Neural cell (in vitro differentiated cells): ENCODE data around the gene STX12. TPM values are rescaled to one million over a fixed set of nuclear protein-coding genes. Genes with fewer than 3 reads are reported as not detected.
"Not testable (repeated sequence)": the region's sequence is repeated elsewhere in the genome, so short reads cannot be mapped to it uniquely, and the experiment has no call there.

ENCODE experiments used
- H2AFZ ChIP-seq: fragments of 200-600, 300-800 bp; sonication (generic), shearing (Covaris generic); 2 replicates; pipeline ENCODE4 v1.6.0; 2014; ENCODE audit warnings: low read depth, mild to moderate bottlenecking, antibody characterized with exemption, low read length, moderate library complexity
- H3F3A ChIP-seq: fragments of 200-600 bp; shearing (Covaris generic); 2 replicates; pipeline ENCODE4 v1.6.1; 2016; ENCODE audit warnings: mild to moderate bottlenecking, moderate library complexity, mixed read lengths, antibody characterized with exemption, low read length; ENCODE audit not compliant: insufficient read depth, poor library complexity, severe bottlenecking
- H3K27ac ChIP-seq: fragments of 200-600, 300-800 bp; sonication (generic), shearing (Covaris generic); 2 replicates; pipeline ENCODE4 v1.5.1; 2014; ENCODE audit warnings: mild to moderate bottlenecking, low read length, moderate library complexity
- H3K27me3 ChIP-seq: fragments of 300-800, 200-600 bp; sonication (generic), shearing (Covaris generic); 2 replicates; pipeline ENCODE4 v1.6.0; 2014; ENCODE audit warnings: mild to moderate bottlenecking, low read depth, low read length, moderate library complexity; ENCODE audit not compliant: insufficient read depth
- H3K36me3 ChIP-seq: fragments of 300-800, 200-600 bp; sonication (generic), shearing (Covaris generic); 2 replicates; pipeline ENCODE4 v1.5.1; 2014; ENCODE audit warnings: mild to moderate bottlenecking, antibody characterized with exemption, low read length, moderate library complexity; ENCODE audit not compliant: insufficient read depth
- H3K4me2 ChIP-seq: fragments of 300-800, 200-600 bp; sonication (generic), shearing (Covaris generic); 2 replicates; pipeline ENCODE4 v1.6.0; 2014; ENCODE audit warnings: mild to moderate bottlenecking, low read length
- H3K4me3 ChIP-seq: fragments of 300-800, 200-600 bp; sonication (generic), shearing (Covaris generic); 2 replicates; pipeline ENCODE4 v1.5.1; 2014; ENCODE audit warnings: mild to moderate bottlenecking, low read length, moderate library complexity
- H3K79me2 ChIP-seq: fragments of 200-600 bp; shearing (Covaris generic); replicated peaks from 2 replicates; pipeline ENCODE4 v1.6.0; 2014; ENCODE audit warnings: mild to moderate bottlenecking, low read length, moderate library complexity; ENCODE audit not compliant: insufficient read depth
- H3K9ac ChIP-seq: fragments of 300-800, 200-600 bp; sonication (generic), shearing (Covaris generic); 2 replicates; pipeline ENCODE4 v1.6.1; 2016; ENCODE audit warnings: mild to moderate bottlenecking, low read length, mixed read lengths
- H3K9me2 ChIP-seq: fragments of 200-600 bp; shearing (Covaris generic); 2 replicates; pipeline ENCODE4 v1.6.1; 2016; ENCODE audit warnings: mild to moderate bottlenecking, low read length, mixed read lengths; ENCODE audit not compliant: insufficient read depth
- H3K9me3 ChIP-seq: fragments of 200-600, 300-800 bp; sonication (generic), shearing (Covaris generic); 2 replicates; pipeline ENCODE4 v1.6.1; 2016; ENCODE audit warnings: mild to moderate bottlenecking, mixed run types, low read length, moderate library complexity, mixed read lengths
- H4K20me1 ChIP-seq: fragments of 200-600 bp; shearing (Covaris generic); 2 replicates; pipeline ENCODE4 v1.6.1; 2016; ENCODE audit warnings: mild to moderate bottlenecking, mixed run types; ENCODE audit not compliant: insufficient read depth
- CTCF ChIP-seq: fragments of 450-650 bp; IDR thresholded peaks from 2 replicates; pipeline ENCODE4 v1.5.1; 2014; ENCODE audit warnings: antibody characterized with exemption, mild to moderate bottlenecking, moderate library complexity; ENCODE audit not compliant: poor library complexity, severe bottlenecking
- EP300 ChIP-seq: fragments of 450-650 bp; conservative IDR thresholded peaks from 2 replicates; pipeline ENCODE4 v1.6.1; 2014; ENCODE audit warnings: antibody characterized with exemption, mild to moderate bottlenecking, moderate library complexity; ENCODE audit not compliant: poor library complexity, severe bottlenecking
- EZH2 ChIP-seq: fragments of 200-600, 300-800 bp; shearing (Covaris generic), sonication (generic); IDR thresholded peaks from 2 replicates; pipeline ENCODE4 v1.6.1; 2014; ENCODE audit warnings: antibody characterized with exemption, low read length, borderline replicate concordance, mild to moderate bottlenecking; ENCODE audit not compliant: insufficient read depth, poor library complexity, severe bottlenecking
- MXI1 ChIP-seq: fragments of 450-650 bp; conservative IDR thresholded peaks from 2 replicates; pipeline ENCODE4 v1.6.1; 2014; ENCODE audit warnings: antibody characterized with exemption, mild to moderate bottlenecking; ENCODE audit not compliant: poor library complexity, severe bottlenecking
- POLR2AphosphoS5 ChIP-seq: IDR thresholded peaks from 2 replicates; pipeline ENCODE4 v1.6.1; 2012
- RAD21 ChIP-seq: fragments of 450-650 bp; conservative IDR thresholded peaks from 2 replicates; pipeline ENCODE4 v1.6.1; 2014; ENCODE audit warnings: antibody characterized with exemption, mild to moderate bottlenecking, moderate library complexity
- REST ChIP-seq: IDR thresholded peaks from 2 replicates; pipeline ENCODE4 v1.6.1; 2012; ENCODE audit warnings: borderline replicate concordance
- SMC3 ChIP-seq: fragments of 450-650 bp; conservative IDR thresholded peaks from 2 replicates; pipeline ENCODE4 v1.6.1; 2014; ENCODE audit warnings: antibody characterized with exemption, mild to moderate bottlenecking, moderate library complexity; ENCODE audit not compliant: poor library complexity
- TAF1 ChIP-seq: IDR thresholded peaks from 2 replicates; pipeline ENCODE4 v1.6.1; 2012; ENCODE audit warnings: low read depth
- polyA plus RNA-seq: library from polyadenylated mRNA; depleted of rRNA; stranded (reverse); fragments of >200 nt; gene quantifications from 2 replicates; pipeline ENCODE4 v1.2.3, GENCODE V29; 2014

The STX12 gene
- polyA plus RNA-seq, 1 donor from 2014 or later = 171 TPM

GRCh38 chr1:27823784-27824183 is 50.8 kb downstream of the STX12 start:
- Histone ChIP-seq H3K4me2 (no peak overlapping the region), H4K20me1 (no peaks in the 10 kb centered on the region), H3K27ac (no peak overlapping the region), H3K9me3 (no peaks in the 10 kb centered on the region), H3K9me2 (no peaks in the 10 kb centered on the region), H2AFZ (no peak overlapping the region), H3K9ac (no peak overlapping the region), H3F3A (no peaks in the 10 kb centered on the region), H3K36me3 (no peaks in the 10 kb centered on the region), H3K27me3 (no peaks in the 10 kb centered on the region), H3K4me3 (no peak overlapping the region), H3K79me2 (no peaks in the 10 kb centered on the region)
- TF ChIP-seq CTCF = no peak
- no peak for TF ChIP-seq EP300
- TF ChIP-seq REST = no peak
- TF ChIP-seq RAD21 = no peak
- TF ChIP-seq POLR2AphosphoS5 = no peak
- no peak for TF ChIP-seq MXI1
- TF ChIP-seq TAF1 = no peak
- no peak for TF ChIP-seq SMC3
- TF ChIP-seq EZH2 = no peak

GRCh38 chr1:27824411-27824810 is 51.4 kb downstream of the STX12 start:
- Histone ChIP-seq H3K27me3 (no peaks in the 10 kb centered on the region), H3F3A (no peaks in the 10 kb centered on the region), H3K27ac (no peak overlapping the region), H3K4me2 (no peak overlapping the region), H3K9me2 (no peaks in the 10 kb centered on the region), H3K36me3 (no peaks in the 10 kb centered on the region), H2AFZ (no peak overlapping the region), H3K9me3 (no peaks in the 10 kb centered on the region), H3K79me2 (no peaks in the 10 kb centered on the region), H3K9ac (no peak overlapping the region), H4K20me1 (no peaks in the 10 kb centered on the region), H3K4me3 (no peak overlapping the region)
- TF ChIP-seq SMC3 (no peak), TAF1 (no peak), CTCF (no peak), MXI1 (no peak), EZH2 (no peak), REST (no peak), RAD21 (no peak), POLR2AphosphoS5 (no peak)

- not testable (repeated sequence) for H3K9me3 ChIP-seq, H3K4me2 ChIP-seq, H2AFZ ChIP-seq, H3K27ac ChIP-seq, H4K20me1 ChIP-seq, H3K27me3 ChIP-seq, H3K36me3 ChIP-seq, H3K9me2 ChIP-seq, H3F3A ChIP-seq, H3K9ac ChIP-seq
- Histone ChIP-seq H3K79me2 (peaks cover 34% of the 10 kb centered on the region), H3K4me3 (peak overlapping the region; percentile 74)
These were observed 56.4 kb downstream of the STX12 start for GRCh38 chr1:27829339-27829960.
